ENCODE results near the gene HSPA1B. TPM values are rescaled to one million over a fixed set of nuclear protein-coding genes. Genes with fewer than 3 reads are reported as not detected.

The HSPA1B gene
- total RNA-seq, 6 experiments from 2014 or later = 41.5 to 144 (median 47.5) TPM

- WGBS (ENCODE audit: insufficient coverage, low coverage, low lambda C conversion rate, missing lambda C conversion rate) = 66% methylated on average over 3 of the region's 10 CpGs
- TF ChIP-seq, protein P1, sequence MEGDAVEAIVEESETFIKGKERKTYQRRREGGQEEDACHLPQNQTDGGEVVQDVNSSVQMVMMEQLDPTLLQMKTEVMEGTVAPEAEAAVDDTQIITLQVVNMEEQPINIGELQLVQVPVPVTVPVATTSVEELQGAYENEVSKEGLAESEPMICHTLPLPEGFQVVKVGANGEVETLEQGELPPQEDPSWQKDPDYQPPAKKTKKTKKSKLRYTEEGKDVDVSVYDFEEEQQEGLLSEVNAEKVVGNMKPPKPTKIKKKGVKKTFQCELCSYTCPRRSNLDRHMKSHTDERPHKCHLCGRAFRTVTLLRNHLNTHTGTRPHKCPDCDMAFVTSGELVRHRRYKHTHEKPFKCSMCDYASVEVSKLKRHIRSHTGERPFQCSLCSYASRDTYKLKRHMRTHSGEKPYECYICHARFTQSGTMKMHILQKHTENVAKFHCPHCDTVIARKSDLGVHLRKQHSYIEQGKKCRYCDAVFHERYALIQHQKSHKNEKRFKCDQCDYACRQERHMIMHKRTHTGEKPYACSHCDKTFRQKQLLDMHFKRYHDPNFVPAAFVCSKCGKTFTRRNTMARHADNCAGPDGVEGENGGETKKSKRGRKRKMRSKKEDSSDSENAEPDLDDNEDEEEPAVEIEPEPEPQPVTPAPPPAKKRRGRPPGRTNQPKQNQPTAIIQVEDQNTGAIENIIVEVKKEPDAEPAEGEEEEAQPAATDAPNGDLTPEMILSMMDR (IDR thresholded peaks at IDR 0.05) = no peak
- TF ChIP-seq POLR2A (IDR thresholded peaks at IDR 0.05) = no peak
- Histone ChIP-seq H3K27me3 (no peaks in the 10 kb centered on the region), H3K4me3 (no peak overlapping the region), H3K9me3 (no peaks in the 10 kb centered on the region), H3K27ac (no peak overlapping the region), H3K36me3 (peaks cover 0 to 18% (median under 1%) of the 10 kb centered on the region in 4 donors), H3K4me1 (no peaks in the 10 kb centered on the region)
- DNase-seq (no peak), ATAC-seq (peak; percentile 28 to 45 (median 34))
- intact Hi-C loops (cut with DNase I) = loop anchor here in 1 of 2 donors (10.0 kb wide), 1 partner anchor 203 kb away; no protein-coding TSS in a partner anchor
Observed at GRCh38 chr6:31877651-31878161, 50.2 kb downstream of the HSPA1B start.

DNA sequence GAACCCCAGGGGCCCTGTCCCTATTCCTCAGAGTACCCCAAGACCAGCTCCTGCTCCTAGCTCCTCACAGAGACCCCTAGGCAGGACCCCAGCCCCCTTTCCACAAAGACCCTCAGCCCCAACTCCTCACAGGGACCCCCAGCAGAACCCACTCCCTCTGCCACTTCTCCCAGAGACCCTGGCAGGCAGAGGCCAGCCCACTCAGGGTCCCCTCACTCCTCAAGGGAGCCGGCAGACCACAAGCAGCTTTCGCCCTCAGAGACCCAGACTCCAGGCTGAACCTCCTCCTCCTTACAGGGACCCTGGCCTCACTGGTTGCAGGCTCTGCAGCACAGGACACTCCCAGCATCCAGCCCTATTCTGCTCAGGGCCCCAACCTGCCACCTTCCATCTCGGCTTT is 50.7 kb downstream of the HSPA1B start:
- Histone ChIP-seq H3K27me3 (no peaks in the 10 kb centered on the region), H3K36me3 (peaks cover 0 to 19% (median 3%) of the 10 kb centered on the region in 4 donors), H3K27ac (no peak overlapping the region), H3K4me3 (no peak overlapping the region), H3K4me1 (no peaks in the 10 kb centered on the region), H3K9me3 (no peaks in the 10 kb centered on the region)
- ATAC-seq (no peak), DNase-seq (no peak)
- intact Hi-C loops (cut with DNase I) = loop anchor here in 1 of 2 donors (10.0 kb wide), 1 partner anchor 203 kb away; no protein-coding TSS in a partner anchor
- WGBS (ENCODE audit: insufficient coverage, low coverage, low lambda C conversion rate, missing lambda C conversion rate) = 63% methylated on average over 1 of the region's 3 CpGs
- TF ChIP-seq POLR2A (IDR thresholded peaks at IDR 0.05) = no peak
- TF ChIP-seq, protein P1 (IDR thresholded peaks at IDR 0.05) = no peak

DNA sequence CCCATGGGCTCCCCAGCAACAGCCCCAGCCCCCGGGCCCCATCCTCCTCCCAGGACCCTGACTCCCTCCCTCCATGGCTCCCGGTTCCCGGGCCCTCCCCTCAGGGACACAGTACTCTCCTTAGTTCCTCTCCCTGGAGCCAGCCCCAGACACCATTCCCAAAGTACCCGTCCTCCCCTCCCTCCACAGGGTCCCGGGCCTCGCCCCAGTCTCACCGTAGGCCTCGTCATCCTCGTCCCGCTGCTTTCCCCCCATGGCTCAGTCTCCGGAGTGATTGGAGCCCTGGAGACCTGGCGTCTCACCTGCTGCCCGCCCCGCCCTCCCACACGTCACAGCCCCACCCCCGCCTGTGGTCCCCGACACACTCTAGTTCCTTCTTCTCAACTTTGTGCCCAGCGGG is 51.2 kb downstream of the HSPA1B start, which contains the start of gene SLC44A4:
Gene SLC44A4, minus strand, starts transcription at position 272 of the 400 bp plus-strand sequence. Its CDS starts 17 bp downstream, at position 255.
- WGBS (ENCODE audit: insufficient coverage, low coverage, low lambda C conversion rate, missing lambda C conversion rate) = 77% methylated on average over 16 of the region's 18 CpGs
- H3K27ac ChIP-seq = no peak within 1 kb of the TSS
- intact Hi-C loops (cut with DNase I) = loop anchor here in 1 of 2 donors (10.0 kb wide), 1 partner anchor 204 kb away; no protein-coding TSS in a partner anchor

GRCh38 chr6:31879143-31879542 is 51.6 kb downstream of the HSPA1B start:
- H3K4me3 ChIP-seq = no peak overlapping the region
- H3K36me3 ChIP-seq = peaks cover 0 to 19% (median 6%) of the 10 kb centered on the region in 4 donors
- no peaks in the 10 kb centered on the region for H3K4me1 ChIP-seq
- ATAC-seq (no peak), DNase-seq (no peak)
- no peak for TF ChIP-seq POLR2A (IDR thresholded peaks at IDR 0.05)
- TF ChIP-seq, protein P1 (IDR thresholded peaks at IDR 0.05) = no peak
- 82% methylated on average over 6 of the region's 13 CpGs for WGBS (ENCODE audit: insufficient coverage, low coverage, low lambda C conversion rate, missing lambda C conversion rate)
- H3K27ac ChIP-seq = no peak overlapping the region
- no peaks in the 10 kb centered on the region for H3K9me3 ChIP-seq
- no peaks in the 10 kb centered on the region for H3K27me3 ChIP-seq
- intact Hi-C loops (cut with DNase I) = loop anchor here in 1 of 2 donors (10.0 kb wide), 1 partner anchor 204 kb away; no protein-coding TSS in a partner anchor

More for the DNA sequence above, 51.2 kb downstream of the HSPA1B start, which contains the start of gene SLC44A4:
- H3K9me3 ChIP-seq = no peaks in the 10 kb centered on the region
- no peak for ATAC-seq
- DNase-seq = no peak
- H3K4me1 ChIP-seq = no peaks in the 10 kb centered on the region
- TF ChIP-seq, protein P1 (IDR thresholded peaks at IDR 0.05) = no peak
- TF ChIP-seq POLR2A (IDR thresholded peaks at IDR 0.05) = no peak
- no peak within 1 kb of the TSS for H3K4me3 ChIP-seq
- peaks cover 0 to 19% (median 5%) of the 10 kb centered on the region in 4 donors for H3K36me3 ChIP-seq
- no peaks in the 10 kb centered on the region for H3K27me3 ChIP-seq

Small RNA genes within 50 kb of the gene (small RNA-seq; reads per million reads assigned to genes)
- 0 reads per million in 2 experiments for gene RF00019
- 1,027 to 1,508 reads per million in 2 experiments for gene SNORD48
- gene SNORD52 = 0 reads per million in 2 experiments

Other genes with a start within 250 kb of the HSPA1B start
- 1 to 10 TPM in 2 of 6 experiments, under 1 TPM in 4; 0.28 to 2.2 (median 0.62) TPM for gene LTB, start 245.3 kb upstream of the HSPA1B start, total RNA-seq
- gene LST1, start 241.5 kb upstream of the HSPA1B start, total RNA-seq = 10 to 100 TPM in 1 of 6 experiments, 1 to 10 TPM in 5; 1.5 to 21.5 (median 6.7) TPM
- gene NCR3, start 234.7 kb upstream of the HSPA1B start, total RNA-seq = under 1 TPM in 3 of 6 experiments, not detected in 3; 0.20 to 0.55 (median 0.46) TPM
- gene AIF1, start 212.5 kb upstream of the HSPA1B start, total RNA-seq = 10 to 100 TPM in 4 of 6 experiments, 1 to 10 TPM in 2; 6.7 to 28.5 (median 13.0) TPM
- gene PRRC2A, start 207.0 kb upstream of the HSPA1B start, total RNA-seq = 10 to 100 TPM; 34.7 to 59.6 (median 39.4) TPM
- gene BAG6, start 175.1 kb upstream of the HSPA1B start, total RNA-seq = 100 to 1,000 TPM; 114 to 196 (median 142) TPM
- 100 to 1,000 TPM; 100 to 182 (median 116) TPM for gene APOM, start 171.8 kb upstream of the HSPA1B start, total RNA-seq
- 1 to 10 TPM; 6.6 to 8.7 (median 7.6) TPM for gene C6orf47, start 167.0 kb upstream of the HSPA1B start, total RNA-seq
- 10 to 100 TPM in 1 of 6 experiments, 1 to 10 TPM in 5; 6.4 to 10.0 (median 8.0) TPM for gene GPANK1, start 162.7 kb upstream of the HSPA1B start, total RNA-seq
- 100 to 1,000 TPM in 2 of 6 experiments, 10 to 100 TPM in 4; 52.5 to 171 (median 64.5) TPM for gene CSNK2B, start 161.7 kb upstream of the HSPA1B start, total RNA-seq
- 1 to 10 TPM in 5 of 6 experiments, under 1 TPM in 1; 0.98 to 5.7 (median 2.6) TPM for gene LY6G5B, start 157.8 kb upstream of the HSPA1B start, total RNA-seq
- 1 to 10 TPM in 3 of 6 experiments, under 1 TPM in 3; 0.68 to 1.6 (median 1.2) TPM for gene LY6G5C, start 146.7 kb upstream of the HSPA1B start, total RNA-seq
- gene ABHD16A, start 124.4 kb upstream of the HSPA1B start, total RNA-seq = 10 to 100 TPM; 29.7 to 34.8 (median 31.2) TPM
- gene LY6G6F, start 120.9 kb upstream of the HSPA1B start, total RNA-seq = not detected
- gene LY6G6D, start 112.4 kb upstream of the HSPA1B start, total RNA-seq = not detected
- gene LY6G6C, start 106.0 kb upstream of the HSPA1B start, total RNA-seq = not detected
- gene MPIG6B, start 104.4 kb upstream of the HSPA1B start, total RNA-seq = under 1 TPM in 2 of 6 experiments, not detected in 4; 0.33 to 0.56 TPM
- 10 to 100 TPM; 16.3 to 27.5 (median 19.1) TPM for gene DDAH2, start 98.4 kb upstream of the HSPA1B start, total RNA-seq
- gene CLIC1, start 91.2 kb upstream of the HSPA1B start, total RNA-seq = 100 to 1,000 TPM in 1 of 6 experiments, 10 to 100 TPM in 5; 36.7 to 123 (median 62.0) TPM
- gene MSH5, start 87.7 kb upstream of the HSPA1B start, total RNA-seq = 1 to 10 TPM; 3.2 to 8.5 (median 4.3) TPM
- 1 to 10 TPM in 2 of 6 experiments, under 1 TPM in 3, not detected in 1; 0.62 to 1.6 (median 0.90) TPM for gene SAPCD1, start 65.1 kb upstream of the HSPA1B start, total RNA-seq
- gene VWA7, start 50.4 kb upstream of the HSPA1B start, total RNA-seq = 1 to 10 TPM; 1.2 to 5.2 (median 2.7) TPM
- 10 to 100 TPM; 31.0 to 58.1 (median 41.0) TPM for gene VARS1, start 32.0 kb upstream of the HSPA1B start, total RNA-seq
- 10 to 100 TPM; 11.0 to 26.1 (median 11.6) TPM for gene LSM2, start 20.8 kb upstream of the HSPA1B start, total RNA-seq
- gene HSPA1L, start 12.5 kb upstream of the HSPA1B start, total RNA-seq = 1 to 10 TPM in 1 of 6 experiments, under 1 TPM in 5; 0.37 to 1.2 (median 0.56) TPM
- 100 to 1,000 TPM in 2 of 6 experiments, 10 to 100 TPM in 4; 73.2 to 442 (median 80.2) TPM for gene HSPA1A, start 12.2 kb upstream of the HSPA1B start, total RNA-seq
- 10 to 100 TPM; 20.3 to 44.8 (median 34.1) TPM for gene NEU1, start 35.1 kb downstream of the HSPA1B start, total RNA-seq
- gene SLC44A4, start 51.3 kb downstream of the HSPA1B start, total RNA-seq = under 1 TPM in 2 of 6 experiments, not detected in 4; 0.09 to 0.25 TPM
- 10 to 100 TPM; 10.7 to 20.1 (median 13.3) TPM for gene EHMT2, start 70.0 kb downstream of the HSPA1B start, total RNA-seq
- gene ZBTB12, start 74.3 kb downstream of the HSPA1B start, total RNA-seq = under 1 TPM in 5 of 6 experiments, not detected in 1; 0.25 to 0.82 (median 0.51) TPM
- gene C2, start 100.0 kb downstream of the HSPA1B start, total RNA-seq = 100 to 1,000 TPM; 309 to 739 (median 533) TPM
- gene CFB, start 118.4 kb downstream of the HSPA1B start, total RNA-seq = 1,000 to 10,000 TPM; 1,939 to 4,112 (median 3,131) TPM
- gene NELFE, start 131.2 kb downstream of the HSPA1B start, total RNA-seq = 10 to 100 TPM in 5 of 6 experiments, 1 to 10 TPM in 1; 9.3 to 33.8 (median 18.3) TPM
- gene SKIC2, start 131.4 kb downstream of the HSPA1B start, total RNA-seq = 10 to 100 TPM; 26.3 to 73.1 (median 47.1) TPM
- gene DXO, start 144.4 kb downstream of the HSPA1B start, total RNA-seq = 10 to 100 TPM in 5 of 6 experiments, 1 to 10 TPM in 1; 9.8 to 14.6 (median 12.1) TPM
- gene C4A, start 154.3 kb downstream of the HSPA1B start, total RNA-seq = 1,000 to 10,000 TPM; 1,495 to 2,818 (median 2,205) TPM
- gene C4B, start 187.1 kb downstream of the HSPA1B start, total RNA-seq = 1,000 to 10,000 TPM; 1,420 to 2,805 (median 2,265) TPM
- gene CYP21A2, start 210.7 kb downstream of the HSPA1B start, total RNA-seq = 10 to 100 TPM in 3 of 6 experiments, 1 to 10 TPM in 3; 5.7 to 60.7 (median 14.0) TPM

Data from right lobe of liver (tissue), 6 donors.